Prostate gland (tissue), 2 donors: Measurements from ENCODE around the gene RNF157.

Source experiments
- CTCF ChIP-seq, 4 experiments: fragments of 200-600 bp in 2 of 4; fragments of 450-650 bp in 2 of 4; sonication (generic) in 2 of 4; IDR thresholded peaks; 1 replicate in 3 of 4; 2 replicates in 1 of 4; pipeline ENCODE4 v1.5.1; 2016 to 2019; ENCODE audit warnings: antibody characterized with exemption in 4 of 4, mild to moderate bottlenecking in 2 of 4, moderate library complexity in 2 of 4
- POLR2AphosphoS5 ChIP-seq: sonication (generic); formaldehyde crosslinking; IDR thresholded peaks from one replicate; pipeline ENCODE4 v1.6.1; 2017; ENCODE audit warnings: antibody characterized with exemption

- TF ChIP-seq POLR2AphosphoS5 (no peak), CTCF (IDR thresholded peaks at IDR 0.05) (no peak)
Measured at GRCh38 chr17:76104140-76104895, 136.0 kb downstream of the RNF157 start.
